ENCODE results near the gene ZBTB7C.

- TF ChIP-seq TAF1 (IDR thresholded peaks at IDR 0.05; ENCODE audit: borderline replicate concordance, insufficient read depth, low read length) (no peak), POLR2AphosphoS5 (IDR thresholded peaks at IDR 0.05; ENCODE audit: low read depth, low read length) (no peak), SIN3A (IDR thresholded peaks at IDR 0.05; ENCODE audit: borderline replicate concordance, insufficient read depth, low read length) (no peak), REST (IDR thresholded peaks at IDR 0.05; ENCODE audit: insufficient read depth in 1 of 2, low read depth in 2 of 2, low read length in 2 of 2) (no peak), FOXP2 (optimal IDR thresholded peaks at IDR 0.05; ENCODE audit: borderline replicate concordance, extremely low read depth, extremely low read length, insufficient read depth) (no peak)
Measured at GRCh38 chr18:48292229-48292628, 117.0 kb downstream of the ZBTB7C start.
